Calu3 (cell line): ENCODE measurements around the gene CYP24A1. TPM values are rescaled to one million over a fixed set of nuclear protein-coding genes. Genes with fewer than 3 reads are reported as not detected.
A peak's percentile ranks its signal among the peaks of the same experiment; 100 is the strongest.

Experiments used
- BruUV-seq: library from RNA; stranded (reverse); fragments of 400-500 nt; replicated peaks from 2 replicates; lab custom pipeline; 2021; lab: Mats Ljungman, UMichigan
- CTCF ChIA-PET: fragments of 300-600 bp; sonication (Branson Sonifier 250); formaldehyde crosslinking; loops from one replicate; lab custom pipeline; 2022; ENCODE audit warnings: antibody characterized with exemption; lab: Charles Lee
- DNase-seq: peaks from one replicate; pipeline ENCODE4 v3.0.0; 2022
- H3K27ac Mint-ChIP-seq: one replicate; pipeline ENCODE4 v1.8.0; 2022; ENCODE audit warnings: mixed read lengths; ENCODE audit not compliant: unreplicated experiment
- H3K27me3 Mint-ChIP-seq: one replicate; pipeline ENCODE4 v1.8.0; 2022; ENCODE audit warnings: mixed read lengths; ENCODE audit not compliant: unreplicated experiment
- H3K36me3 Mint-ChIP-seq: one replicate; pipeline ENCODE4 v1.8.0; 2022; ENCODE audit warnings: mild to moderate bottlenecking, moderate library complexity, mixed read lengths; ENCODE audit not compliant: insufficient read depth, unreplicated experiment
- H3K4me1 Mint-ChIP-seq: one replicate; pipeline ENCODE4 v1.8.0; 2022; ENCODE audit warnings: mild to moderate bottlenecking, low read depth, mixed read lengths; ENCODE audit not compliant: unreplicated experiment
- H3K4me3 Mint-ChIP-seq: one replicate; pipeline ENCODE4 v1.8.0; 2022; ENCODE audit warnings: mild to moderate bottlenecking, low read depth, moderate library complexity, mixed read lengths; ENCODE audit not compliant: unreplicated experiment
- H3K9me3 Mint-ChIP-seq: one replicate; pipeline ENCODE4 v1.8.0; 2022; ENCODE audit warnings: low read depth, mixed read lengths; ENCODE audit not compliant: unreplicated experiment
- CTCF ChIP-seq: fragments of 200-600 bp; IDR thresholded peaks from one replicate; pipeline ENCODE4 v1.8.0; 2022; ENCODE audit warnings: antibody characterized with exemption; ENCODE audit not compliant: unreplicated experiment
- intact Hi-C: fragments of 100-400 bp; cut with micrococcal nuclease; formaldehyde crosslinking; loops from one replicate; pipeline ENCODE4 v1.10.0; 2022; ENCODE audit not compliant: unreplicated experiment
- total RNA-seq: library from RNA; stranded (reverse); gene quantifications from 2 replicates; pipeline ENCODE4 v1.2.3, GENCODE V29; 2022

CYP24A1 gene
- total RNA-seq, 1 experiment from 2014 or later: 665 TPM

GRCh38 chr20:54179946-54180345 lies 6.2 kb upstream of the CYP24A1 start:
- intact Hi-C loops: no loop called here
- no peak for TF ChIP-seq CTCF
- CTCF ChIA-PET: interaction anchor here (0.6 to 2.1 kb wide), 5 partner anchors 14 to 466 kb away, joined by 3 to 10 read pairs (median 3); no protein-coding TSS in a partner anchor
- no peaks in the 10 kb centered on the region for H3K9me3 Mint-ChIP-seq
- DNase-seq: no peak
- no peak overlapping the region for H3K4me3 Mint-ChIP-seq
- peaks cover 72% of the 10 kb centered on the region for H3K4me1 Mint-ChIP-seq
- H3K27ac Mint-ChIP-seq: peak overlapping the region; percentile 57
- BruUV-seq: no TSS peak
- H3K27me3 Mint-ChIP-seq: no peaks in the 10 kb centered on the region
- peaks cover 6% of the 10 kb centered on the region for H3K36me3 Mint-ChIP-seq

GRCh38 chr20:54178256-54178655 lies 4.5 kb upstream of the CYP24A1 start:
- Mint-ChIP-seq H3K27ac (peak overlapping the region; percentile 46), H3K27me3 (no peaks in the 10 kb centered on the region), H3K9me3 (no peaks in the 10 kb centered on the region), H3K4me1 (peaks cover 68% of the 10 kb centered on the region), H3K36me3 (peaks cover 23% of the 10 kb centered on the region), H3K4me3 (no peak overlapping the region)
- TF ChIP-seq CTCF: no peak
- intact Hi-C loops: no loop called here
- CTCF ChIA-PET: interaction anchor here (1.8 kb wide), 1 partner anchor 46 kb away, joined by 4 read pairs; no protein-coding TSS in a partner anchor
- no peak for DNase-seq
- BruUV-seq: no TSS peak

- no peak for TF ChIP-seq CTCF
- CTCF ChIA-PET: interaction anchor here (1.8 kb wide), 1 partner anchor 45 kb away, joined by 4 read pairs; no protein-coding TSS in a partner anchor
- H3K4me1 Mint-ChIP-seq: peaks cover 60% of the 10 kb centered on the region
- no TSS peak for BruUV-seq
- intact Hi-C loops: no loop called here
- DNase-seq: no peak
- H3K27me3 Mint-ChIP-seq: no peaks in the 10 kb centered on the region
- peak overlapping the region; percentile 46 for H3K27ac Mint-ChIP-seq
- H3K9me3 Mint-ChIP-seq: no peaks in the 10 kb centered on the region
- H3K36me3 Mint-ChIP-seq: peaks cover 31% of the 10 kb centered on the region
- no peak overlapping the region for H3K4me3 Mint-ChIP-seq
Measured at GRCh38 chr20:54177378-54177777, 3.6 kb upstream of the CYP24A1 start.

- Mint-ChIP-seq H3K4me3 (no peak overlapping the region), H3K27ac (peak overlapping the region; percentile 63), H3K27me3 (no peaks in the 10 kb centered on the region), H3K4me1 (peaks cover 64% of the 10 kb centered on the region), H3K36me3 (peaks cover 39% of the 10 kb centered on the region), H3K9me3 (no peaks in the 10 kb centered on the region)
- no TSS peak for BruUV-seq
- intact Hi-C loops: no loop called here
- CTCF ChIA-PET: interaction anchor here (0.6 to 1.2 kb wide), 4 partner anchors 11 to 1908 kb away, joined by 3 to 4 read pairs (median 4); no protein-coding TSS in a partner anchor
- no peak for DNase-seq
- TF ChIP-seq CTCF: no peak
Measured at GRCh38 chr20:54176610-54177009, 2.8 kb upstream of the CYP24A1 start.
